ENCODE data around the gene PPIH. TPM values are rescaled to one million over a fixed set of nuclear protein-coding genes. Genes with fewer than 3 reads are reported as not detected.
"Not testable (repeated sequence)": the region's sequence is repeated elsewhere in the genome, so short reads cannot be mapped to it uniquely, and the experiment has no call there.

Gene PPIH
- total RNA-seq, 1 donor from 2014 or later, result 20.6 TPM

DNA sequence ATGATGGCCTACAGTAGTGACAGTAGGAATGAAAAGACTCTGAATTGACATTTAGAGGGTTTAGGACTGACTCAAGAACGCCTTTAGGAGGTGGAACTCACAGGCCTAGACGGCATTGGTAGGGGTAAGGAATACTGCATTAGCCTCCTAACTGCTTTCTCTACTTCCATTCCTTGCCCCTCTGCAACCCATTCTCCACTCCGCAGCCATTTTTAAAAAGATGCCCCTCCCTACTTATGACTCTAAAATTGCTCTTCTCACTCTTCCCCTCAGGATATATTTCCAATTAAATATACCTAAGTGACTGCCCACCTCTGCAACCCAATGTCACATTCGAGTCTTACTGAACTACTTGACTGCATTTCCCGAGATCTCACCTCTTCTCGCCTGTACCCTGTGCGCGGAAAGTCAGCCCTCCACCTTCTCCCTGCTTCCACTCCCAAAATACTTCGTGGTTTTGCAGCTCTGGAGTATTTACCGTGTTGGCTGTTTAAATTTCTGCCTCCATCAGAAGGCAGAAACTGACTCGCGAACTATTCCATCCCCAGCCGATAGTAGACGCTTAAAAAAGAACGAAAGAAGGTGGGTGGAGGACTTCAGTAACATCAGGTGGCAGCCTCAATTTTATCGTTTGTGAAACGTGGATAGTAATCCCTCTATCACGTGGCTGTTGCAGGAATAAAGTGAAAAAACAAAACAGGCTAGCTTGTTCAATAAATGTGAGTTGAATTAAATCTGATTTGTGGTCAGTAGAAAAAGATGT lies 22.9 kb downstream of the PPIH start:
- DNase-seq (ENCODE audit: low spot score), result no peak
- intact Hi-C loops (cut with DNase I), result loop anchor here (5.0 kb wide), 1 partner anchor 76 kb away; no protein-coding TSS in a partner anchor
- no peak for ATAC-seq

GRCh38 chr1:42681741-42682483 lies 23.7 kb downstream of the PPIH start, which contains the start of gene YBX1:
Gene YBX1 (plus strand): TSS chr1:42682418. CDS start chr1:42682566, 148 bp downstream.
- ATAC-seq, result peak; percentile 99
- intact Hi-C loops (cut with DNase I), result loop anchor here (5.0 kb wide), 1 partner anchor 75 kb away; no protein-coding TSS in a partner anchor
- peak; percentile 98 for DNase-seq (ENCODE audit: low spot score)

DNA sequence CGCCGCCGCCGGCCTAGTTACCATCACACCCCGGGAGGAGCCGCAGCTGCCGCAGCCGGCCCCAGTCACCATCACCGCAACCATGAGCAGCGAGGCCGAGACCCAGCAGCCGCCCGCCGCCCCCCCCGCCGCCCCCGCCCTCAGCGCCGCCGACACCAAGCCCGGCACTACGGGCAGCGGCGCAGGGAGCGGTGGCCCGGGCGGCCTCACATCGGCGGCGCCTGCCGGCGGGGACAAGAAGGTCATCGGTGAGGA lies 24.2 kb downstream of the PPIH start:
- intact Hi-C loops (cut with DNase I), result loop anchor here (5.0 kb wide), 1 partner anchor 75 kb away; no protein-coding TSS in a partner anchor
- DNase-seq (ENCODE audit: low spot score); ATAC-seq: not testable (repeated sequence)

DNA sequence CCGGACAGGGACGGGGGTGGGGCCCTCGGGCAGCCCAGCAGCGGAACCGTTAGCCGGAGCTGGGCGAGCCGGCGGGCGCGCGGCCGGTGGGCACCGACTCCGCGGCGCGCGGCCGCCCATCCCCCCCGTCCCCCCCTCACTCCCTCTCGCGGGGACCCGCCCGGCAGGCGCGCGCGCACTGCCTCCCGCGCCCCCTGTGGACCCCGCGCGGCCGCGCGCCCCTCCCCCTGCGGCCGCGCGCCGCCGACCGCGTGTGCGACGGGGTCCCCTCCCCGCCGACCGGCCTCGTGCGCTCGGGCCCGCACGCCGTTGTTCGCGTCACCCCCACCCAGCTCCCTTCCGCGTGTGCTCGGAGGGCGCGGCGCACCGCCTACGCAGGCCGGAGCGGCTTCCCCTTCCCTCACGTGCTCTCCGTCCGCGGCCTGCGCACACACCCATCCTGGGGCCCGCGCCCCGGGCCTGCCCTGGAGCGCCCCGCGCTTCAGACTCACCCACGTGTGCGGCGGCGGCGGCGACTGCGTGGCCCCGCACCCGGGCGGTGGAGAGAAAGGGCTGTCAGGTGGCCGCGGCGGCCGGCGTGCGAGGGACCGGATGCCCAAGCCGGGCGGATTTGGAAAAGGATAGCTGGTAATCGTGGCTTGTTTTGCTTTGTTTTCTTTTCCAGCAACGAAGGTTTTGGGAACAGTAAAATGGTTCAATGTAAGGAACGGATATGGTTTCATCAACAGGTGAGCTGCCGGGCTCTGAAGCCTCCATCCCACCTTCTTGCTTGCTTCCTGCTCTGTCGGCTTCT lies 24.7 kb downstream of the PPIH start:
- peak; percentile 85 for DNase-seq (ENCODE audit: low spot score)
- intact Hi-C loops (cut with DNase I), result loop anchor here (5.0 kb wide), 1 partner anchor 74 kb away; no protein-coding TSS in a partner anchor

DNA sequence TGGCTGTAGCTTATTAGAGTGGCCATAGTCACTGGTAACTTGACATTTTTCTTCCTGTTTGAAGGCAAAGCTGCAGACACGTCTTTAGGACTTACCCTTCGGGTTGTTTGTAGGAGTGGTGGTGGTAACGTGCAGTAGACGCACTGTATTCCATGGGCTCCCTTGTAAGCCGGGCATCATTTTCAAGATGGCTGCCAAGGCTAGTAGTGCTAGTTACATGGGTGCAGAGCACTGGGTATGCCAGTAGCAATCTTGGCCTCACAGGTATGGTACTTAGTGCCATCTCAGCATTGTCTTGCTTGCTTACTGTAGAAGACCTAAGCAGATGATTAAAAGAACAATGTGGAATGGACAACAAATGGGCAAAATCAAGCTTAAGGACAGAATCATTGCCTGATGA lies 25.9 kb downstream of the PPIH start:
- no peak for ATAC-seq
- intact Hi-C loops (cut with DNase I), result loop anchor here (5.0 kb wide), 1 partner anchor 73 kb away; no protein-coding TSS in a partner anchor
- no peak for DNase-seq (ENCODE audit: low spot score)

More for the DNA sequence above, 24.7 kb downstream of the PPIH start:
- ATAC-seq, result peak; percentile 78

GRCh38 chr1:42686418-42686817 lies 28.2 kb downstream of the PPIH start:
- ATAC-seq, result no peak
- intact Hi-C loops (cut with DNase I), result no loop called here
- DNase-seq (ENCODE audit: low spot score), result no peak

GRCh38 chr1:42689912-42690311 lies 31.7 kb downstream of the PPIH start:
- DNase-seq (ENCODE audit: low spot score) (no peak), ATAC-seq (no peak)
- intact Hi-C loops (cut with DNase I), result no loop called here

DNA sequence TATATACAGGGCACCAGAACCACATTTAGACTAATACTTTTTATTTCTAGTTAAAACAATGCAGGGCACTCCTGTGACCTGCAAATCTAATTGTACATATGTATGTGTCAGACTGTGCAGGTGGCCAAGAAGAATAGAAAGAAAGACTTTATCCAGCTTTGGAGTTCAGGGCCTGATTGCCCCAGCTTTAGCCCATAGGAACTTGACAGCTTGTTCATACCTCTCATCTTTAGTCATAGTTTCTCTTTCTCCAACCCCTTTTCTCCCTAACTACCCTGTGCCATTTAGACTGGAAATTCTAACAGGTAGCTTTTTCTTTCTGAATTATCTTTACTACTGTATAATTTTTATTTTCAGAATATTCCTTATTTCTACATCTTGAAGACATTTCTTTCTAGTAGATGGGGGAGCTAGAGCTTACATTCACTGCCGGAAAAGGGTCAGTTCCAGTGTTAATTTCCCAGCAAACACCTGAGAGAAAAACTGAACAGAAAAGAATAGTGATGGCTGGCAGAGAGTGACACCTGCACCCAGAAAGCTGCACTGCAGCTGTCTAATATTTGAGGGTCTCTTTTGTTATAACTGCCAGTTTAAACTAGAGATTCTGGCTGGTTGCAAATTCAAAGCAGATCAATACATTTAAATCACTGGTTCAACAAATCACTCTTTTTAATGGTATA lies 32.4 kb downstream of the PPIH start:
- DNase-seq (ENCODE audit: low spot score), result no peak
- intact Hi-C loops (cut with DNase I), result no loop called here
- no peak for ATAC-seq

DNA sequence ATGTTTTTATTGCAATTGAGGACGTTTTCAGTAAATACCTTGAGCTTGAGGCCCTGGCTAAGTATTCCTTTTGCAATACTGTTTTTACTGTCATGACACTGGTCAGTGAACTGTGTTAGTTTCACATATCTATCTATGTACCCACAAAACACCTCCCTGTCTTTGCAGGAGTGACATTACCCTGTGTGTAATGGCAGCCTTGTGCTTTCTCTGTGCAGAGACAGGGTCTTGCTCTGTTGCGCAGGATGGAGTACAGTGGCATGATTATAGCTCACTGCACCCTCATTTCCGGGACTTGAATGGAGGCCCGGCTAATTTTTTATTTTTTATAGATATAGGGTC lies 32.9 kb downstream of the PPIH start:
- DNase-seq (ENCODE audit: low spot score) (no peak), ATAC-seq (no peak)
- intact Hi-C loops (cut with DNase I), result no loop called here

DNA sequence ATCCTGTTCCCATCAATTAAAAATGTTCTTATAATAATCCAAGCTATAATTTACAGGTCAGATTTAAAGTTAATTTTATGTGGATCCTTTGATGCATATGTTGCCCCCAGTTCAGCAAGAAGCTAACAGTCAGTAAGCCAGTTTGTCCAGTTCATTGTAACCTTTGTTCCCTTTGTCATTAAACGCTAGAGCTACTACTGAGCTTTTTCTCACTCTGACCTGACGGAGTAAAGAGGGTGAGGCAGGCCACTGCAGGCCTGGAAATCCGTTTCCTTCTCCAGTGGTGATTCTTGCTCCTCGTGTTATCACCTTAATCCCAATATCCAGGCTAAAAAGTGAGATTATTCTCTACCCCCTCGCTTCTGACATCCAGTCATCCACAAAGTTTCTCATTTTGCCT lies 34.2 kb downstream of the PPIH start:
- no peak for ATAC-seq
- no peak for DNase-seq (ENCODE audit: low spot score)
- intact Hi-C loops (cut with DNase I), result no loop called here

DNA sequence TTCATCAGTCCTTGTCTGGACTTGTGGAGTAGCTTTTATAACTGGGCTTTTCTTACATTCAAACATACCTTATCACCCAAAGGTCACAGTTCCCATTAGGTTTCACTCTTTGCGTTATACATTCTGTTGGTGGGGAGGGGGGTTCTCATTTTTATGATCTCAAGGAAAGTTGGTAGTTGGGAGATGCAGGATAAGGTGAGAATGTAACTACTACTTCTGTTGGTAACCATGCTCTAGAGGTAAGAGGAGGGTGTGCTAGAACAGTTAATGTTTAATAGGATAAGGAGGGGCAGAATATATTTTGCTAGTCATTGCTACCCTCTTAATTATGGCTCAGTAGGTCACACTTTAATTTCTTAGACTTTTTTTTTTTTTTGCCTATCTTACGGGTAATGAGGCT lies 34.7 kb downstream of the PPIH start:
- intact Hi-C loops (cut with DNase I), result no loop called here
- no peak for ATAC-seq
- no peak for DNase-seq (ENCODE audit: low spot score)

DNA sequence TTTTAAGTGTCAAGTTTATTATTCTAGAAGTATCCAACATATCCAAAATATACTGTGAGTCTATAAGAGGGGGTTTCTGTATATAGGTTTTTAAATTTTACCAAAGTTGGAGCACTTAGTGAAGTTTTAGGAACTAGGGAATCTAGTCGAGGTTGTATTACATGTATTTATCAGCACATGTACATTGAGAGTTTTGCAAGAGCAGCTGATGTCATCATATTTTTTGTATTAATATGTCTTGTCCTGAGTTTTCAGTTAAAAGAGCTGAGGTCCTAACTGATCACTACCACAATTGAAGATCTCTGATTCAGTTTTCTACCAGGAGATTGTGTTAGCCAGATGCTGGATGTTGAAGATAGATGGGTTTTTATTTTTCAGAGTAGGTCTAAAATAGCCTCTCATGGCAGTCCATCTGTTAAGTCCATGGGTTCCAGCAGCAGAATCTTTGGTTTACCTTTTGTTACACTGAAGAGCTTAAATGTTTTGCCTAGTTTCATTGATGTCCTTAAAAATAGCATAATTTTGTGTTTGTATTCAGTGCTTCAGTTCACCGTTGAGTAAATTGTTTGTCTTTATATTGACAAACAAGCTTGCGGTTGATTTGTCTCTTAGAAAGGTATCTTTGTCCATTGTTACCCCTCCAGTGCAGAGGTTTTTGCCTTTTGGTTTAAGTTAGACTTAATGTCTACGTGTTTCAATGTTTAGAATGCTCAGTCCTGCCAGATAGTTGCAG lies 40.0 kb downstream of the PPIH start:
- DNase-seq (ENCODE audit: low spot score), result no peak
- intact Hi-C loops (cut with DNase I), result no loop called here
- ATAC-seq, result no peak

DNA sequence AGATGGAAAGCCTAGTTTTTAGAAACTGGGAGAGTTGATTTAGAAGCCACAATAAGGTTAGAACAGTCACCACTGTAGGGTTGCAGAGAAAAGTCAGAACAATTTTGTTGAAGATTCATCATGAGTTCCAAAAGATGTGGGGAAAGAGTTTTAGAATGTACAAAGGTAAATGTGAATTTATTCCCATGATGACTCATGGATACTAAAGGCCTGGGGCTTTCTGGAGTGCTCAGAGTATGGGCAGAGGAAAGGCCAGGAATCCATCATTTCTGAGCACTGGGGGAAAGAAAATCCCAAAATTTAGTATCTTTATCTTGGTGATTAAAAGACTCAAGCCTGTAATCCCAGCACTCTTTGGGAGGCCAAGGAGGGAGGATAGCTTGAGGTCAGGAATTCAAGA lies 41.8 kb downstream of the PPIH start:
- ATAC-seq, result no peak
- DNase-seq (ENCODE audit: low spot score), result no peak
- intact Hi-C loops (cut with DNase I), result no loop called here

- ATAC-seq, result no peak
- intact Hi-C loops (cut with DNase I), result no loop called here
- DNase-seq (ENCODE audit: low spot score), result no peak
These were observed 45.8 kb downstream of the PPIH start for GRCh38 chr1:42703888-42704464.

- ATAC-seq; DNase-seq (ENCODE audit: low spot score); intact Hi-C loops (cut with DNase I): not testable (repeated sequence)
These were observed 54.6 kb downstream of the PPIH start for GRCh38 chr1:42712808-42713207.

DNA sequence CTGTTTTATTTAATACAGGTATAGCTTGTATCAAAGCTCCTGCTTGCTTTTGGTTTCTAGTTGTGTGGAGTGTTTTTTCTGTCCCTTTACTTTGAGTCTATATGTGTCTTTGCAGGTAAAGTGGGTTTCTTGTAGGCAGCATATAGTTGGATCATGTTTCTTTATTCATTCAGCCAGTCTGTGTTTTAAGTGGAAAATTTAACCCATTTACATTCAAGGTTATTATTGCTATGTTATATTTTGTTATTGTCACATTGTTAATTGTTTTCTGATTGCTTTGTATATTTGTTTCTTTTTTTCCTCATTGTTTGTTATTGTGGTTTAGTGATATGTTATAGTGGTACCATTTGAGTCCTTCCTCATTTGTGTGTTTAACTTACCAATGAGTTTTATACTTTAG lies 55.1 kb downstream of the PPIH start:
- no peak for ATAC-seq
- intact Hi-C loops (cut with DNase I), result no loop called here
- no peak for DNase-seq (ENCODE audit: low spot score)

GRCh38 chr1:42714441-42714840 lies 56.2 kb downstream of the PPIH start:
- ATAC-seq; DNase-seq (ENCODE audit: low spot score); intact Hi-C loops (cut with DNase I): not testable (repeated sequence)

DNA sequence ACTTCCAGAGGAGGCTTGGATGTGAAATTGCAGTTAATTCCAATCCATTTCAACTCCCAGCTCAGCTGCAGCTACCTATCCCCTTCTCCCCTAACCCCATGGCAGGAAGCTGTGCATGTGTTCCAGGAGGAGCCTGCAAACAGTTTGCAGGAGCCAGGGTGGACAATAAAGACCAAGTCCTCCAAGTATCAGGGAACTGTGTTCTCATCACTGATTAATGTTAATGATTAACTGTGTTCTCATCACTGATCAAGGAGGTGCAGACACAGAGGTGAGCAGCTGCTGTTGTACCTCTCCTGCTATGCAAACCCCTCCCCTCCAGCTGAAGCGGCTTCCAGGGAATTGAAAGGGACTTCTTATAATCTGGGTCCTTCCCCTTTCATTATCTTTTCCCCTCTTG lies 62.6 kb downstream of the PPIH start:
- intact Hi-C loops (cut with DNase I), result no loop called here
- DNase-seq (ENCODE audit: low spot score), result no peak
- ATAC-seq, result no peak
